Measurements from ENCODE around the gene LYPD6B.

Gene LYPD6B

DNA sequence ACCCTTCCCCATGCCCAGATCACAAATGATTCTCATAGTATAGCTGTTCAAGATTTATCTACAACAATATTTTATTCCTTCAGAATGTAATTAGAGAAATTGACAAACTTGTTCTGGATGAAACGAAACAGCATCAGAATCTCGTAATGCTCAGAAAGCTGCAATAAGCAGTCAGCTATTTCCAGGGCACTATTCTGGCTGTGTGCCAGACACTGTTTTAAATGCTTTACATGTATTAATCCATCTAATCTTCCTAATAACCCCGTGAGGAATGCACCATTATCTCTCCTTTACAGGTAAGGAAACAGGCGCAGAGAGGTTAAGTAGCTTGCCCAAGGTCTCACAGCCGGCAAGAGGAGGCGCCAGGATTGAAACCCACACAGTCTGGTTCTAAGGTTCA lies 10.1 kb upstream of the LYPD6B start:
- Histone ChIP-seq H3K79me2 (no peaks in the 10 kb centered on the region), H2AFZ (no peak overlapping the region), H3K36me3 (ENCODE audit: control insufficient read depth, insufficient read depth, low read length) (no peaks in the 10 kb centered on the region), H3K27me3 (ENCODE audit: control insufficient read depth, insufficient read depth, low read length) (no peaks in the 10 kb centered on the region), H3K27ac (no peak overlapping the region), H3K4me1 (no peaks in the 10 kb centered on the region), H3K9me3 (ENCODE audit: control insufficient read depth, low read length) (no peaks in the 10 kb centered on the region), H3K4me2 (ENCODE audit: low read length) (no peak overlapping the region), H3K4me3 (ENCODE audit: low read depth, low read length) (no peak overlapping the region), H3K9ac (no peak overlapping the region)
- no peak for TF ChIP-seq CTCF (IDR thresholded peaks at IDR 0.05)

GRCh38 chr2:149028891-149029290 lies 9.6 kb upstream of the LYPD6B start:
- no peaks in the 10 kb centered on the region for H3K36me3 ChIP-seq (ENCODE audit: control insufficient read depth, insufficient read depth, low read length)
- no peak overlapping the region for H3K4me3 ChIP-seq (ENCODE audit: low read depth, low read length)
- TF ChIP-seq CTCF (IDR thresholded peaks at IDR 0.05) = no peak
- no peaks in the 10 kb centered on the region for H3K79me2 ChIP-seq
- no peaks in the 10 kb centered on the region for H3K9me3 ChIP-seq (ENCODE audit: control insufficient read depth, low read length)
- no peak overlapping the region for H3K9ac ChIP-seq
- H3K4me2 ChIP-seq (ENCODE audit: low read length) = no peak overlapping the region
- no peak overlapping the region for H3K27ac ChIP-seq
- H3K27me3 ChIP-seq (ENCODE audit: control insufficient read depth, insufficient read depth, low read length) = no peaks in the 10 kb centered on the region
- H2AFZ ChIP-seq = no peak overlapping the region
- no peaks in the 10 kb centered on the region for H3K4me1 ChIP-seq

- no peak overlapping the region for H3K9ac ChIP-seq
- no peak overlapping the region for H3K27ac ChIP-seq
- H3K79me2 ChIP-seq = no peaks in the 10 kb centered on the region
- no peak overlapping the region for H2AFZ ChIP-seq
- no peaks in the 10 kb centered on the region for H3K27me3 ChIP-seq (ENCODE audit: control insufficient read depth, insufficient read depth, low read length)
- H3K9me3 ChIP-seq (ENCODE audit: control insufficient read depth, low read length) = no peaks in the 10 kb centered on the region
- no peak overlapping the region for H3K4me2 ChIP-seq (ENCODE audit: low read length)
- no peaks in the 10 kb centered on the region for H3K4me1 ChIP-seq
- H3K36me3 ChIP-seq (ENCODE audit: control insufficient read depth, insufficient read depth, low read length) = no peaks in the 10 kb centered on the region
- no peak for TF ChIP-seq CTCF (IDR thresholded peaks at IDR 0.05)
- H3K4me3 ChIP-seq (ENCODE audit: low read depth, low read length) = no peak overlapping the region
Measured at GRCh38 chr2:149029307-149029965, 9.1 kb upstream of the LYPD6B start.

GRCh38 chr2:149031396-149031795 lies 7.1 kb upstream of the LYPD6B start:
- Histone ChIP-seq H2AFZ (no peak overlapping the region), H3K27ac (no peak overlapping the region), H3K79me2 (no peaks in the 10 kb centered on the region), H3K9me3 (ENCODE audit: control insufficient read depth, low read length) (no peaks in the 10 kb centered on the region), H3K27me3 (ENCODE audit: control insufficient read depth, insufficient read depth, low read length) (no peaks in the 10 kb centered on the region), H3K36me3 (ENCODE audit: control insufficient read depth, insufficient read depth, low read length) (no peaks in the 10 kb centered on the region), H3K4me3 (ENCODE audit: low read depth, low read length) (no peak overlapping the region), H3K4me1 (no peaks in the 10 kb centered on the region), H3K4me2 (ENCODE audit: low read length) (no peak overlapping the region), H3K9ac (no peak overlapping the region)
- no peak for TF ChIP-seq CTCF (IDR thresholded peaks at IDR 0.05)

DNA sequence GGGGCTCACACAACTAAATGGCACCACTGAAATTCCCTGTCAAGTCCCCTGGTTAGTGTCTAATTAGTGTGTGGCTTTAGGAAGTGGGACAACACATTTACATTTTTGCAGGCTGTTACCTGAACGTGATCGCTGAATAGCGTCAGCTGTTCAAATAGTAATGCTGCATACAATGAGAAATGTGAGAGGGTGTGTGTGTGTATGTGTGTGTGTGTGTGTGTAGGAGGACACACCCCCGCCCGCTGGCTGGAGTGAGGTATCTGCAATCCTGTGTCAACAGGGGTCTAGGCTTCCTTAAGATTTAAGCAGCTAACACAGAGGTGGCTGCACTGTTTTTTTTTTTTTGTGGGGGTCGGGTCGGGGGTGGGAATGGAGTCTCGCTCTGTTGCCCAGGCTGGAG lies 4.8 kb upstream of the LYPD6B start:
- Histone ChIP-seq H3K36me3 (ENCODE audit: control insufficient read depth, insufficient read depth, low read length) (no peaks in the 10 kb centered on the region), H3K4me1 (no peaks in the 10 kb centered on the region), H3K9me3 (ENCODE audit: control insufficient read depth, low read length) (no peaks in the 10 kb centered on the region), H3K27me3 (ENCODE audit: control insufficient read depth, insufficient read depth, low read length) (no peaks in the 10 kb centered on the region), H3K4me2 (ENCODE audit: low read length) (no peak overlapping the region), H3K9ac (no peak overlapping the region), H3K4me3 (ENCODE audit: low read depth, low read length) (no peak overlapping the region), H3K27ac (no peak overlapping the region), H2AFZ (no peak overlapping the region), H3K79me2 (no peaks in the 10 kb centered on the region)
- TF ChIP-seq CTCF (IDR thresholded peaks at IDR 0.05) = no peak
